Thymus (tissue), 11 donors: ENCODE results near the gene NUDT7. TPM values are rescaled to one million over a fixed set of nuclear protein-coding genes. Genes with fewer than 3 reads are reported as not detected.

Experiments used
- DNase-seq, 9 donors: peaks; one replicate each; pipeline ENCODE4 v3.0.0-alpha.2; 2013; ENCODE audit warnings: low spot score in 9 of 9, low read depth in 6 of 9, missing footprints in 1 of 9
- H3K27ac ChIP-seq, 2 donors: one replicate each; pipeline ENCODE4 v1.5.1; 2013; ENCODE audit warnings: control low read depth in 1 of 2, low read depth in 1 of 2, low read length in 1 of 2, mild to moderate bottlenecking in 1 of 2, moderate library complexity in 1 of 2
- H3K27me3 ChIP-seq, 2 donors: one replicate each; pipeline ENCODE4 v1.5.1; 2013; ENCODE audit warnings: low read length in 1 of 2; ENCODE audit not compliant: control insufficient read depth in 2 of 2, insufficient read depth in 1 of 2
- H3K36me3 ChIP-seq, 2 donors: one replicate each; pipeline ENCODE4 v1.5.1; 2013; ENCODE audit warnings: low read length in 1 of 2, mild to moderate bottlenecking in 1 of 2, moderate library complexity in 1 of 2; ENCODE audit not compliant: control insufficient read depth in 2 of 2, insufficient read depth in 2 of 2
- H3K4me1 ChIP-seq, 2 donors: one replicate each; pipeline ENCODE4 v1.5.1; 2013; ENCODE audit warnings: low read length in 2 of 2; ENCODE audit not compliant: control insufficient read depth in 2 of 2, insufficient read depth in 2 of 2
- H3K4me3 ChIP-seq, 2 donors: one replicate each; pipeline ENCODE4 v1.5.1; 2013; ENCODE audit warnings: low read length in 2 of 2, control low read depth in 1 of 2, mild to moderate bottlenecking in 1 of 2
- H3K9me3 ChIP-seq, 2 donors: one replicate each; pipeline ENCODE4 v1.5.1; 2013; ENCODE audit warnings: low read length in 1 of 2, mild to moderate bottlenecking in 1 of 2; ENCODE audit not compliant: control insufficient read depth in 2 of 2, insufficient read depth in 1 of 2
- WGBS: extraction: QIAGEN DNeasy Blood & Tissue Kit; methylation state at CpG from one replicate; pipeline ENCODE4 v1.1.7; 2013; 5-methylcytosine and 5-hydroxymethylcytosine counted together
- polyA plus RNA-seq: library from polyadenylated mRNA; stranded (reverse); fragments of 200-250 nt; gene quantifications from one replicate; pipeline ENCODE4 v1.2.3, GENCODE V29; 2013
- total RNA-seq: library from RNA; stranded (reverse); fragments of 120-200 nt; gene quantifications from one replicate; pipeline ENCODE4 v1.2.4, GENCODE V29; 2013
- donor health status: healthy.

Gene NUDT7
- total and polyA plus RNA-seq, 2 donors: 7.9 to 20.5 TPM

DNA sequence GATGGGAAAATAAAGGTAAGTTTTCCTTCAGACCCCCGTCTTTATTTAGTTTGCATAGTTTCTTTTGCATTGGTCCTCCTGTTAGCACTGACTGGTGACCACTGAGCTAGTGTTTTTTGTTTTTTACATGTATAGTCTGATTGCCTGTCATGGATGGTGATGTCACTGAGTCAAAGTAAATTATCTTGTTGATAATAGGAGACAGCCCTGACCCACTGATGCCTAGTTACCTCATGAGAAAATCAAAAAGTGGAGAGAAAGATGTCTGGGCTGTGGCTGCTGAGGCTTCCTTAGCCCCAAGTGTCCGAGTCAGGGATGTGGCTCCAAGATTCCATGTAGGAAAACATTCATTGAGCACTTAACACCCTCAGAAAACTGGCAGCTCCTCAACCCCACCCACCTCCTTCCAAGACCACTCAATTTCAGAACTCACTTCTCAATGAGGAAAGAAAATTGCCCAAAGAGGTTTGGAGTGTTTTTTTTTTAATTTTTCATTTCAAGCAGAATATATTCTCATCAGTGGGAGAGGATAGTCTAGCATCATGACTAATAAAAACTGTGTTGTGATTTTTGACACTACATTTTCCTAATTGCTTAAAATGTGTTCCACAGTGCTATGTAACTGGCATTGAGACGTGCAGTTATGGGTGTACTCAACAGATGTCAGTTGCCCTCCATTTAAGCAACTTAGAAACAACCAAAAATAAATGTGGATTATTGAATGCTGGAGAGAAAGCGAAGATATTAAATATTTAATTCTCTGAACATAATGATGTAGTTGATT is 38.7 kb upstream of the NUDT7 start:
- Histone ChIP-seq H3K27me3 (no peaks in the 10 kb centered on the region), H3K9me3 (no peaks in the 10 kb centered on the region), H3K36me3 (no peaks in the 10 kb centered on the region), H3K4me1 (no peaks in the 10 kb centered on the region), H3K4me3 (no peak overlapping the region), H3K27ac (no peak overlapping the region)
- 93% methylated on average over 4 of the region's 4 CpGs for WGBS
- no peak for DNase-seq

DNA sequence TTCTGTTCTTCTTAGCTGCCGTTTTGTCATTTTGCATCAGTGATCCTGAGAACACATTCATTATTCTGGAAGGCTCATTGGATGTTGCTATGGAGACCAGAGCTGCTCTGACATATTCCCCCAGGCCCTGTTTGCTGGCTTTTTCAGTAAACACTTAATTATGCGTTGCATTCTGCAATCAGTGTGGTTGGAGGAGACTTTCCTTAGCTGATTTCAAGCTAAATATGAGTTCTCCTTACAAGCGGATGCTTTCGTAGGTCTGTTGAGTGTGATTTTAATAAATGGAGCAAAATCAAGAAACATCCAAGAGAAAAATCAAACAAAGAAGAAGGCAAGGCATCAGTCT is 38.2 kb upstream of the NUDT7 start:
- Histone ChIP-seq H3K36me3 (no peaks in the 10 kb centered on the region), H3K9me3 (no peaks in the 10 kb centered on the region), H3K4me3 (no peak overlapping the region), H3K4me1 (no peaks in the 10 kb centered on the region), H3K27ac (no peak overlapping the region), H3K27me3 (no peaks in the 10 kb centered on the region)
- DNase-seq: no peak
- 93% methylated on average over 4 of the region's 4 CpGs for WGBS

DNA sequence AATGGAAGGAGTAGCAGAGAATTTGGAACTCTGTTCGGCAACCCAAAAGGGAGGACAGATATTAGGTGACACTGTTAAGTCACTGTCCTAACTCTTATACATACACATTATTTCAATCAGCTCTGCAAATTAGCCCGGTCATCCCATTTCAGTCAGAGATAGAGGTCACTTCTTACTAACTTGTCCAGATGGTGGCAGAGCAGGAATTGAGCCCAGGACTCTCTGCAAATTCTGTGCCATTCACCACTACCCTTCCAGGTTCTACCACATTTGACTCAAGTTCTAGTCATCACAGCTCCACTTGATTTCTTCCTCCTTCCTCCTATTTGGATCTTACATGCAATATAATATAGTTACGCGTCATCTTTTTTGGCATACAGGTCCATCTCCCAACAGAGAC is 35.9 kb upstream of the NUDT7 start:
- no peak overlapping the region for H3K4me3 ChIP-seq
- no peaks in the 10 kb centered on the region for H3K4me1 ChIP-seq
- DNase-seq: no peak
- H3K27ac ChIP-seq: no peak overlapping the region
- H3K36me3 ChIP-seq: no peaks in the 10 kb centered on the region
- H3K27me3 ChIP-seq: no peaks in the 10 kb centered on the region
- WGBS: 88% methylated on average over 4 of the region's 4 CpGs
- H3K9me3 ChIP-seq: no peaks in the 10 kb centered on the region

DNA sequence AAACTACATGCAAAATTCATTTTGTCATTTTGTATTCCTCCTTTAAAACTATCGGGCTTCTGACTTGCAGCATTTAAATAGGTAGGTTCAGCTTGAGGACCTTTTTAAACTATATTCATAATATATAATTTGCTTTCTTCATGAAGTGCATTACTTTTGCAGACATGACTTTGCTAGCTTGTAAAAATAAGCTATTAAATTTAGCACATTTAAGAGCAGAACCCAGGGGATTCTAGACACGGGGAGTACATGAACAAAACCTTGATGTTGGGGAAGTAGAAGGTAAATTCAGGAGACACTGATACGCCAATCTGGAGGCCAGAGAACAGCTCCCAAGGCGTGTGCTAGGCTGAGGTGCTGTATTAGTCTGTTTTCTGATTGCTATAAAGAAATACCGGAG is 32.3 kb upstream of the NUDT7 start:
- no peak for DNase-seq
- 94% methylated on average over 5 of the region's 5 CpGs for WGBS
- Histone ChIP-seq H3K27ac (no peak overlapping the region), H3K4me3 (no peak overlapping the region), H3K27me3 (no peaks in the 10 kb centered on the region), H3K4me1 (no peaks in the 10 kb centered on the region), H3K36me3 (no peaks in the 10 kb centered on the region), H3K9me3 (no peaks in the 10 kb centered on the region)

DNA sequence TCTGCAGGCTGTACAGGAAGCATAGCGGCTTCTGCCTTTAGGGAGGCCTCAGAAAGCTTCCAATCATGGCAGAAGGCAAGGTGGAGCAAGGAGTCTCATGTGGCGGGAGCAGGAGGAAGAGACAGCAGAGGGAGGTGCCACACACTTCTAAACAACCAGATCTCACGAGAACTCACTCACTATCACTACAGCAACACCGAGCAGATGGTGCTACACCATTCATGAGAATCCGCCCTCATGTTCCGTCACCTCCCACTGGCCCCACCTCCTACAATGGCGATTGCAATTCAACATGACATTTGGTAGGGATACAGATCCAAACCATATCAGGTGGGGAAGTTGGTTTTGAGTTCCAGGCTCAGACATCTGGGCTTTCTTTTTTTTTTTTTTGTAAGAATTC is 31.9 kb upstream of the NUDT7 start:
- no peak for DNase-seq
- Histone ChIP-seq H3K27ac (no peak overlapping the region), H3K4me1 (no peaks in the 10 kb centered on the region), H3K36me3 (no peaks in the 10 kb centered on the region), H3K9me3 (no peaks in the 10 kb centered on the region), H3K27me3 (no peaks in the 10 kb centered on the region), H3K4me3 (no peak overlapping the region)
- 82% methylated on average over 7 of the region's 7 CpGs for WGBS

DNA sequence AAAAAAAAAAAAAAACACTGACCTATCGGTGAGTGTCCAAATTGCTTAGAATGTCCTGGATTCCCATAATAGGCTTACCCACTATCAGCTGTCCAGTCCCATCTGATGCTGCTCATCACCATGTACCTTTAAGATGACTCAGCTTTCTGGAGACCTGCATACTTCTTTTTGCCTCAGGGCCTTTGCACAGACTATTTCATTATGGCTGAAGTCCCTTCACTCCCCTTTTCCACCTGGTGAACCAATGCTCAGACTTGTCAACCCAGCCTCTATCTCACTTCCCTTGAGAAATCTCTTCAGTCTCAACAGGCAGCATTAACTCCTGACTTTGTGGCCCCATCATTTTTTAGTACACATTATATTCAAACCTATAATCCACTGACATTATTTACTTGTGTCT is 29.7 kb upstream of the NUDT7 start:
- no peaks in the 10 kb centered on the region for H3K27me3 ChIP-seq
- DNase-seq: no peak
- H3K9me3 ChIP-seq: no peaks in the 10 kb centered on the region
- no peaks in the 10 kb centered on the region for H3K4me1 ChIP-seq
- H3K27ac ChIP-seq: no peak overlapping the region
- H3K36me3 ChIP-seq: no peaks in the 10 kb centered on the region
- 100% methylated on average over 1 of the region's 1 CpG for WGBS
- no peak overlapping the region for H3K4me3 ChIP-seq

DNA sequence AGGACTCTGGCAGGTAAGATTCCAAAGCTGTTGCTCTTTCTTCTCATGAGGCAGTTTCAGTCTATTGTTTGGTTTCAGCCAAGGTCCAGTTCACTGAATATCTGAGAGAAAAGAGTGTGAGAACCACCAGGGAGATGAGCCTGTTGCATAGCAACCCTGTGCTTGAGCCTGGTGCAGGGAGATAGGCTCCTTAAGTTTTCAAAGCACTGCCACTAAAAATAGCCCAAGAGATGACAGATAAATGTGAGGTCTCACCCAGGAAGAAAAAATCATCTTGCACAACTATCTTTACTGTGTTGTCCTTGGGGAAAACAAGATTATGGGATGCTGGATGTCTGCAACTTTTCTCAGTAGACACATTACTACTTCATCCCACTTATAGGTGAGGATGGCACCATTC is 26.2 kb upstream of the NUDT7 start:
- no peaks in the 10 kb centered on the region for H3K4me1 ChIP-seq
- no peaks in the 10 kb centered on the region for H3K9me3 ChIP-seq
- no peaks in the 10 kb centered on the region for H3K27me3 ChIP-seq
- H3K27ac ChIP-seq: no peak overlapping the region
- no peak for DNase-seq
- H3K36me3 ChIP-seq: no peaks in the 10 kb centered on the region
- no peak overlapping the region for H3K4me3 ChIP-seq

DNA sequence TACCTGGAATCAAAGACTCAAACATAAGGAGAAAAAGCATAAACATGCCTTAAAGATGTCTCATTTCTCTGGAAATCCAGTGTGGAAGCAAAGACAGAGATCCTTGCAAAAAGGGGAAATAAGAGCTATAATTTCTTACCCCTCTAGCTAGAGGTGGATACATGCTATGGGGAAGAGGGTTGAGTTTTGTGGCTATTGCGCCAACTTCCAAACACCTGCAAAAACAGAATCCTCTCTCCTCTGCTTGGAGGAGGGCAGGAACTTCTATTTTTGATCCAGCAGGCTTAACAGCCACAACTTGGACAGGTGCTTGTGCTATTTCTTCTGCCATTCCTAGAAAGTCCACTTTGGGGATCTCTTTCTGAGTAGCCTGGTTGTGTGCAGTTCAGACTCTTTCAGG is 21.5 kb upstream of the NUDT7 start:
- H3K4me1 ChIP-seq: no peaks in the 10 kb centered on the region
- H3K9me3 ChIP-seq: no peaks in the 10 kb centered on the region
- 86% methylated on average over 1 of the region's 1 CpG for WGBS
- no peak overlapping the region for H3K4me3 ChIP-seq
- H3K27me3 ChIP-seq: no peaks in the 10 kb centered on the region
- no peak overlapping the region for H3K27ac ChIP-seq
- no peak for DNase-seq
- H3K36me3 ChIP-seq: no peaks in the 10 kb centered on the region

DNA sequence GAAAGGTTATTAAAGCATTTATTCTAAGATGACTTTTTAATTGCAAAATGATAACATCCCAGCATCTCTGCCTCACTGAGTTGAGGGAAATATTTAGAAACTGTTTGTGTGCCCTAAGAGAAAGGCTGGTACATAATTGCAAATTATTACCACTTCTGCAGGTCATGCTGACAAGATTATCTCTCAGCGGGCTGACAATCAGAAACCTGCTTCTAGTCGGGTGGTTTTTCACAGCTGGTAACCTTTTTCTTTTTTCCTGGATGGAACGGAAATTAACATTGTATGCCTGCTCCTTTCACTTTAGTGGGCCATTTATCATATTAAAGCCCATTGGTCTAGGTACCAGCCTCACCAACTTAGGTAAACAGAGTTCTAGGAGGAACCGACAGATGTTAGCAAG is 17.0 kb upstream of the NUDT7 start:
- no peak for DNase-seq
- Histone ChIP-seq H3K27me3 (no peaks in the 10 kb centered on the region), H3K9me3 (no peaks in the 10 kb centered on the region), H3K27ac (no peak overlapping the region), H3K4me3 (no peak overlapping the region), H3K4me1 (no peaks in the 10 kb centered on the region), H3K36me3 (no peaks in the 10 kb centered on the region)
- 96% methylated on average over 4 of the region's 4 CpGs for WGBS

DNA sequence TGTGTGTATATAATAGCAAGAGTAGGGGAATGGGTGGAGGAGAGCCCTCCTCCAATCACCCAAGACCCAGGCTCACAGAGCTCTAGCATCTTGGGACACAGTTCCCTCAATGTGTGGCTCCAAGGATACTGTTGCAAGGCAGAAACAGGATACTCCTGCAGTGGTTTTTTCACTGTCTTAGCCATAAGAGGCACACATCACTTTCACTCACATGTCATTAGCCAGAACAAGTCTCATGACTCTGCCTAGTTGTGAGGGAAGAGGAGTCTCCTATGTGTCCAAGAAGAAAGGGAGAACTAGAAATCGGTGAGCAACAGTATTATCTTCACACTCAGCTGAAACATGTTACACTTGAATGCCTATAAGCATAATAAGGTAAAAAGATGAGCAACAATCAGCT is 11.1 kb upstream of the NUDT7 start:
- Histone ChIP-seq H3K4me3 (no peak overlapping the region), H3K27me3 (no peaks in the 10 kb centered on the region), H3K9me3 (no peaks in the 10 kb centered on the region), H3K4me1 (no peaks in the 10 kb centered on the region), H3K27ac (no peak overlapping the region), H3K36me3 (no peaks in the 10 kb centered on the region)
- WGBS: 97% methylated on average over 1 of the region's 1 CpG
- no peak for DNase-seq
